GM23338 (cell line): ENCODE data around the gene SSTR5. TPM values are rescaled to one million over a fixed set of nuclear protein-coding genes. Genes with fewer than 3 reads are reported as not detected.

ENCODE experiments used
- ATAC-seq: fragments of 200-7000 bp; cut with Tn5 transposase; 3 replicates; pipeline ENCODE4 v1.9.1; 2020
- DNase-seq: peaks from one replicate; pipeline ENCODE4 v3.0.0-alpha.2; 2015; ENCODE audit warnings: low spot score
- H2AFZ ChIP-seq: fragments of 200-600 bp; sonication (generic); 2 replicates; pipeline ENCODE4 v1.8.0; 2016; ENCODE audit warnings: antibody characterized with exemption, mild to moderate bottlenecking, moderate library complexity
- H3F3A ChIP-seq: fragments of 200-600 bp; sonication (generic); replicated peaks from 2 replicates; pipeline ENCODE4 v1.8.0; 2017; ENCODE audit warnings: antibody characterized with exemption, mixed run types, low read depth
- H3K27ac ChIP-seq: fragments of 200-600 bp; sonication (generic); 2 replicates; pipeline ENCODE4 v1.6.1; 2016; ENCODE audit warnings: low read depth
- H3K27me3 ChIP-seq: fragments of 200-600 bp; sonication (generic); 2 replicates; pipeline ENCODE4 v1.8.0; 2016; ENCODE audit warnings: mild to moderate bottlenecking, mixed run types, moderate library complexity; ENCODE audit not compliant: insufficient read depth
- H3K36me3 ChIP-seq: fragments of 200-600 bp; sonication (generic); 2 replicates; pipeline ENCODE4 v1.8.0; 2016; ENCODE audit warnings: mild to moderate bottlenecking; ENCODE audit not compliant: insufficient read depth
- H3K4me1 ChIP-seq: fragments of 200-600 bp; sonication (generic); 2 replicates; pipeline ENCODE4 v1.8.0; 2016; ENCODE audit warnings: mild to moderate bottlenecking, moderate library complexity; ENCODE audit not compliant: insufficient read depth
- H3K4me2 ChIP-seq: fragments of 200-600 bp; sonication (generic); 2 replicates; pipeline ENCODE4 v1.7.1; 2017; ENCODE audit warnings: mixed run types
- H3K4me3 ChIP-seq: fragments of 200-600 bp; sonication (generic); 2 replicates; pipeline ENCODE4 v1.6.1; 2016; ENCODE audit warnings: mixed run types
- H3K79me2 ChIP-seq: fragments of 200-600 bp; sonication (generic); replicated peaks from 2 replicates; pipeline ENCODE4 v1.8.0; 2017; ENCODE audit warnings: mild to moderate bottlenecking; ENCODE audit not compliant: insufficient read depth
- H3K9me2 ChIP-seq: fragments of 200-600 bp; sonication (generic); 2 replicates; pipeline ENCODE4 v1.8.0; 2017; ENCODE audit not compliant: insufficient read depth
- H4K20me1 ChIP-seq: fragments of 200-600 bp; sonication (generic); replicated peaks from 2 replicates; pipeline ENCODE4 v1.8.0; 2017; ENCODE audit warnings: mild to moderate bottlenecking; ENCODE audit not compliant: insufficient read depth
- H3K27ac Mint-ChIP-seq: 2 replicates; pipeline ENCODE4 v1.8.0; 2020; ENCODE audit warnings: inconsistent platforms, mild to moderate bottlenecking, moderate library complexity, mixed read lengths
- H3K27me3 Mint-ChIP-seq: 3 replicates; pipeline ENCODE4 v1.8.0; 2022; ENCODE audit warnings: low read depth, mild to moderate bottlenecking, moderate library complexity, mixed read lengths, inconsistent platforms; ENCODE audit not compliant: insufficient read depth, poor library complexity
- H3K36me3 Mint-ChIP-seq: 3 replicates; pipeline ENCODE4 v1.8.0; 2021; ENCODE audit warnings: low read depth, mild to moderate bottlenecking, inconsistent platforms, moderate library complexity, mixed read lengths
- H3K4me1 Mint-ChIP-seq: 3 replicates; pipeline ENCODE4 v1.8.0; 2020; ENCODE audit warnings: mild to moderate bottlenecking, inconsistent platforms, mixed read lengths
- H3K4me3 Mint-ChIP-seq: 3 replicates; pipeline ENCODE4 v1.8.0; 2021; ENCODE audit warnings: moderate library complexity, mild to moderate bottlenecking, inconsistent platforms, mixed read lengths
- H3K9me3 Mint-ChIP-seq: 3 replicates; pipeline ENCODE4 v1.8.0; 2020; ENCODE audit warnings: moderate library complexity, mild to moderate bottlenecking, inconsistent platforms, mixed read lengths
- CREB1 ChIP-seq: fragments of 250-450 bp; sonication (Bioruptor Pico); IDR thresholded peaks from 2 replicates; pipeline ENCODE4 v1.5.0; 2020; ENCODE audit warnings: low read depth, mild to moderate bottlenecking, moderate library complexity
- CTCF ChIP-seq, 2 experiments: fragments of 200-600 bp in 1 of 2; sonication (generic) in 1 of 2; conservative IDR thresholded peaks; 2 replicates each; pipeline versions ENCODE4 v1.5.1 to v1.6.1; 2016 to 2017; ENCODE audit warnings: antibody characterized with exemption in 2 of 2, low read depth in 2 of 2, mild to moderate bottlenecking in 2 of 2, moderate library complexity in 1 of 2
- ETS1 ChIP-seq: IDR thresholded peaks from 2 replicates; pipeline ENCODE4 v1.6.1; 2016; ENCODE audit warnings: antibody characterized with exemption
- EZH2 ChIP-seq: fragments of 200-600 bp; sonication (generic); IDR thresholded peaks from one replicate; pipeline ENCODE4 v1.8.0; 2017; ENCODE audit warnings: antibody characterized with exemption, mild to moderate bottlenecking, low read depth; ENCODE audit not compliant: unreplicated experiment
- EZH2phosphoT487 ChIP-seq: fragments of 200-600 bp; sonication (generic); IDR thresholded peaks from one replicate; pipeline ENCODE4 v1.8.1; 2018; ENCODE audit warnings: antibody characterized with exemption; ENCODE audit not compliant: unreplicated experiment
- JUNB ChIP-seq: IDR thresholded peaks from one replicate; pipeline ENCODE4 v1.6.1; 2016; ENCODE audit warnings: antibody characterized with exemption; ENCODE audit not compliant: unreplicated experiment
- POLR2AphosphoS5 ChIP-seq: IDR thresholded peaks from 2 replicates; pipeline ENCODE4 v1.6.1; 2016; ENCODE audit warnings: antibody characterized with exemption, low read depth
- STAT1 ChIP-seq: IDR thresholded peaks from one replicate; pipeline ENCODE4 v1.6.1; 2016; ENCODE audit warnings: antibody characterized with exemption; ENCODE audit not compliant: unreplicated experiment
- ZNF462 ChIP-seq: fragments of 250-450 bp; sonication (Bioruptor Pico); IDR thresholded peaks from 2 replicates; pipeline ENCODE4 v1.5.0; 2020; ENCODE audit warnings: mild to moderate bottlenecking, moderate library complexity
- polyA plus RNA-seq: library from polyadenylated mRNA; unstranded; fragments of >200 nt; fragmentation: Nextera tagmentation; extraction: Ambion mirVana; gene quantifications from 2 replicates; pipeline ENCODE4 v1.2.1, GENCODE V29; 2016
- total RNA-seq: library from RNA; depleted of rRNA; stranded (reverse); fragments of >200 nt; shearing (Covaris generic); gene quantifications from 2 replicates; pipeline ENCODE4 v1.2.3, GENCODE V29; 2014

The SSTR5 gene
- total and polyA plus RNA-seq, 2 experiments from 2014 or later: 0.60 to 1.0 TPM

GRCh38 chr16:1036726-1037393 lies 35.7 kb upstream of the SSTR5 start (continued):
- no peak for TF ChIP-seq CTCF (conservative IDR thresholded peaks at IDR 0.05; ENCODE audit: low read depth in 2 of 2)
- TF ChIP-seq ETS1: no peak
- TF ChIP-seq STAT1: no peak

- ATAC-seq (peak; percentile 35), DNase-seq (peak; percentile 8)
- no peaks in the 10 kb centered on the region for H3F3A ChIP-seq
- Mint-ChIP-seq H3K27ac (no peak overlapping the region), H3K4me3 (no peak overlapping the region), H3K27me3 (peaks cover 5% of the 10 kb centered on the region), H3K9me3 (peaks cover 3% of the 10 kb centered on the region), H3K4me1 (no peaks in the 10 kb centered on the region; the same call in 2 of the 3 replicates), H3K36me3 (peaks cover 3% of the 10 kb centered on the region; the same call in 1 of the 3 replicates)
- H3K4me3 ChIP-seq: no peak overlapping the region
- H2AFZ ChIP-seq: no peak overlapping the region
- no peaks in the 10 kb centered on the region for H4K20me1 ChIP-seq
- H3K4me2 ChIP-seq: no peak overlapping the region
- H3K4me1 ChIP-seq: no peaks in the 10 kb centered on the region
- no peaks in the 10 kb centered on the region for H3K27me3 ChIP-seq
- H3K79me2 ChIP-seq: no peaks in the 10 kb centered on the region
- no peak overlapping the region for H3K27ac ChIP-seq
- no peaks in the 10 kb centered on the region for H3K9me2 ChIP-seq
- no peaks in the 10 kb centered on the region for H3K36me3 ChIP-seq
- TF ChIP-seq CREB1 (CRISPR knock-in tag) (no peak), ZNF462 (no peak), POLR2AphosphoS5 (no peak), EZH2 (no peak), EZH2phosphoT487 (no peak), CTCF (conservative IDR thresholded peaks at IDR 0.05; ENCODE audit: low read depth in 2 of 2) (no peak), STAT1 (no peak), JUNB (no peak), ETS1 (no peak)
Measured at GRCh38 chr16:1037394-1038257, 34.9 kb upstream of the SSTR5 start.
